ENCODE results near the gene FOXC1.

Gene FOXC1

DNA sequence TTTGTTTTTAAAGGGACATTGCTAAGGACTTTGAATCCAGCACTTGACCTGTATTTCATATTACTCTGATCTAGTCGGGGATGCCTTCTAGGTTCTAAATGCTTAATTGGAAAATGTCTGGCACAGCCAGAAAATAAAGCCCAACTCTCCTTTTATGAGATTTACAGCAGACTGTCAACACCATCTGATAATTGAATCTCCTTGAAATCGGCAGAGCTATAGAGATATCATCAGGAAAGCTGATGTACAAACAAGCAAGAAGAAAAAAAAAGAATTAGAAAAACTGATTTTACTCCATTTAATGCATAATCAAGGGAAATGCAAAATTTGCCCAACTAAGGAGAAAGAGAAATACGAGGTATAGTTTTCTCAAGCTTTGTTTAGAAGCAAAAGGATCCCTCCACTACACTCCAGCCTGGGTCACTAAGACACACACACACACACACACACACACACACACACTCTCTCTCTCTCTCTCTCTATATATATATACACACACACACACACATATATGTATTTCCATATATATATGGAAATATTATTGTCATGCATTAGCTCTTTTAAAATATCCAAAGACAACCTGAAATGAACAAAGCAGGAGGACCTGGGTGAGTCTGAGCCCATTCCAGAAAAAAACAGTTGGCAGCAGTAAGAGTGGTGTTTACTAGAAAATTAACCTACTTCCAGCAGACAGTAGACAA, 9.5 kb upstream of the FOXC1 start:
- no peak for DNase-seq (ENCODE audit: low read depth)

DNA sequence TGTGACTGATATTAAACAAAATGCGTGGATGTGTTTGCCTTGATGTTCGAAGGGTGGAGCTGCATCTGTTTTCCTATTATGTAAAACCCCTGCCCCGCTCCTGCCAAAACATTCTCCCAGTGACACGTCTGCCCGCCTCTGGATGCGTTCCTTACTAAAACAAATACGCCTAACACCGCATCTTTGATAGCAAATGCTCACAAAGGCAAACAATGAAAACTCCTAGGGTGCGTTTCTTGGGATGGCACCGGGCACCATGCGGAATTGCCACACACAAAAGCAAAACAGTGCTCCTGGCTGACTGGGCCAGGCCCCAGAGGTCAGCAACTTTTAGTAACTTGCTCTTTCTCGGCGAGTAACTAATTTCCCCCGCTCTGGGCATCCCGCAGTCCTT, 9.0 kb upstream of the FOXC1 start:
- DNase-seq (ENCODE audit: low read depth): no peak

DNA sequence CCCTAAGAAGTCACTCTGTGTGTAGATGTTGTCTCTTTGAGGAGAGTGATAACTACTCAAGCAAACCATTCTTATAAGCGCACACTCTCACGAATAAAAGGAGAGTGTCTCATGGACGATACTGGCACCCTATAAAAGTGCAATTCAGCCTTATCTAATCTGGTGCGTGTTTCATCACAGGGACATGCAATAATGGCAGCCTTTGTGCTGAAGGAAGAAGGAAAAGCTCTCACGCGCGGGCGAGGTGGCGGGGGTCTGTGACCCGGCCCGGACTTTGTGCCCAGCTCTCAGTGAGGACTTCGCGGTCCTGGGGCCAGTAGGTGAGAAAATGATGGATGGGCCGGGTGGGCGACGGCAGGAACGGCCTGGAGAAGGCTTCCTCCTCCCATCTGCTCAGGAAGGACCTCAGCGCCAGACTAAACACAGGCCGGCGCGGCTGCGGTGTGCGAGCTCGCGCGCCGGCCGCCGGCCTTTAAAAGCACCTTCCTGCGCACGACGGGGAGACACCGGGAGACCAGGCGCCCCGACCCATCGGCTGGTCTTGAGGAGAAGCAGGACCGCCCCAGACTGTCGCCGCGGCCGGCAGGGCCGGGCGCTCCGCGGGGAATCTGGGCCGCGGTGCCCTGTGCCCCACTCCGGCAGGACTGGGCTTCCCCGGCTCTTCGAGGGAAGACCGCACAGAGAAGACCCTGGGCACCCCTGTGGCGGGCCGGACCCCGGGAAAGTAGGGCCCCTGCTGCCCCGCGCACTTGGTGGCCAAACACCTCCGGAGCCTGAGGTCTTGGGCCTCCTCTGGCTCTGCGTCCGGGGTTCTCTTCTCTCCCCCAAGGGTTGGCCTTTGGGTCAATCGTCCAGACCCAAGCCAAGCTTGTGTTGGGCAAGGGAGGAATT, 8.3 kb upstream of the FOXC1 start:
- DNase-seq (ENCODE audit: low read depth): no peak

DNA sequence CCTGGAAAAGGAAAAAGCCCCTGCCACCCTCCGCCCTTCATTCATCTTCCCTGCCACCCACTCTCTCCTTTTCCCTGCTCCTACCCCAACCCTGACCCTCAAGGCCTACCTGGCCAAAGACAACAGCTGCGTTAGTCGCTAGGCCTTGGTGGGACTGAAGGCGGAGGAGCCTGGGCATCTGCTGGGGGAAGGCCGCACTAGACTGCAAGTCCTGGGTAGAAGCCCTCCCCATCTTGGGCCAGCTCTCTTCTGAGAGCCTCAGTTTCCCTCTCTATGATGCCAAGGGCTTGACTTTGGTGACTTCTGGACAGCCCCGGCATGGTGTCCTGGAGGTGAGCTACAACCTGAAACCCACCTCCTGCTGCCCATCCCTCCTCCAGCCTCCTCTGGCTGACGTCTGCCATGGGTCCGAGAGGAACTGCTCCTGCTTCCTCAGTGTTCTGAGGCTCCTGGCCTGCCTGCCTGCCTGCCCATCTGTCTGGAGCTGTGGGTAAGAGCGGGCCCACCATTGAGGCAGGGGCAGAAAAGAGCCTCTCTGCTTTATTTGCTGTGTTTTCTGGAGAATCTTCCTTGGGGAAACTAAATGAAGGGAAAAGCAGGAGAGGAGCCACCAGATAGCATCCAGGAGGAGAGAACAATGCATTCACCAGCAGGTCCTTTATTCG, 7.5 kb upstream of the FOXC1 start:
- DNase-seq (ENCODE audit: low read depth): no peak

DNA sequence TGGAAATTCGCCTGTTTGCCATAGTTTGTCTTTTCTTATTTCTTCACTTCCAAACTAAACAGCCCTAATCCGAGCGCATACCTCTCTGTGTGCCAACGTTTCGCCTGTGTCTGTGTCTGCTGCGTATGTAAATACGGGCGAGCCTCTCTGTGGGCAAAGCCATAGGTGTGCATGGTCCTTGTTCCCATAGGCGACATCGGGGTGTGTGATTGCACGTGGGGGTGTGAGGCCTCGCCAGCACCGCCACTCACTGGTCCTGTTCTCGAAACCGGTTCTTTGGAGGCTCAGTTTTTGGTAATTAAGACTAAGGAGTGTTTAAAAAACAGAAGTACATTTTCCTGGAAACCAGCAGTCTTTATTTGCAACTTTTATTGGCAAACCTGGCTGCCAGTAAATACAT, 6.0 kb upstream of the FOXC1 start:
- no peak for DNase-seq (ENCODE audit: low read depth)

DNA sequence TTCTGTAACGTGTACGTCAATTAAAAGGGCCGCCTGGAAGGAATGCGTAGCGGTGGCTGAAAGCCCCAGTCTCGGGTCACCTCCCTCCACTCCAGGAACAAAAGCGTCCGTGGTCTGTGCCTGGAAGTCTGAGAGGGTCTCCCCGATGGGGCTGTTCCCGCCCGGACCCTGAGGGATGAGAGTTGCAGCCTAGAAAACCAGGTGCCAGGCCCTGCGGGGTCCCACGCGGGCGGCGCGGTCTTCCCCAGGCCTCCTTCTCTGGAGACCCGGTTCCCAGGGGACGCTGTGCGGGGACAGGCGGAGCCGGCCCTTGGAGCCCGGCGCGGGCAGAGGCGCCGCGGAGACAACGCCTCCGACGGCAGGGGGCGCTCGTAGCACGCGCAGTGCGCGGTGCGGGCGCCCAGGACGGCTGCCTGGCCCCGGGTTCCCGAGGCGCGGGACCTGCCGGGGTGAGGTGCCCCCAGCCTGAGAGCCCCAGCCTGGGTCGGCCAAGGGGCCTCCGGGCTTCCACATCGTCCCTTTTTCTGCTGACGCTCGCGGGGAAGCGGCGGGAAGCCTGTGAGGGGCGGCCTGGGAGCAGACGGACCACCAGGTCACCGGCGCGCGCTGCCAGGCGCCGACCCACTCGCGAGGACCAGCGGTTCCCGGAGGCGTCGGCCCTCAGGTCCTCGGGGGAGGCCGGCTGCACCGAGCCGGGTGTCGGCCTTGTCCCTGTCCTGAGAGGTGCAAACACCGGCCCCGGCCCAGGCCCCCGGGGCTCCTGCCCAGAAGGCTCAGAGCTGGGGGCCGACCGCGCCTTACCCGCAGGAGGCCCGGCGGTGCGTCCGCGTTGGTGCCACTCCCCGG, 5.3 kb upstream of the FOXC1 start:
- no peak for DNase-seq (ENCODE audit: low read depth)

DNA sequence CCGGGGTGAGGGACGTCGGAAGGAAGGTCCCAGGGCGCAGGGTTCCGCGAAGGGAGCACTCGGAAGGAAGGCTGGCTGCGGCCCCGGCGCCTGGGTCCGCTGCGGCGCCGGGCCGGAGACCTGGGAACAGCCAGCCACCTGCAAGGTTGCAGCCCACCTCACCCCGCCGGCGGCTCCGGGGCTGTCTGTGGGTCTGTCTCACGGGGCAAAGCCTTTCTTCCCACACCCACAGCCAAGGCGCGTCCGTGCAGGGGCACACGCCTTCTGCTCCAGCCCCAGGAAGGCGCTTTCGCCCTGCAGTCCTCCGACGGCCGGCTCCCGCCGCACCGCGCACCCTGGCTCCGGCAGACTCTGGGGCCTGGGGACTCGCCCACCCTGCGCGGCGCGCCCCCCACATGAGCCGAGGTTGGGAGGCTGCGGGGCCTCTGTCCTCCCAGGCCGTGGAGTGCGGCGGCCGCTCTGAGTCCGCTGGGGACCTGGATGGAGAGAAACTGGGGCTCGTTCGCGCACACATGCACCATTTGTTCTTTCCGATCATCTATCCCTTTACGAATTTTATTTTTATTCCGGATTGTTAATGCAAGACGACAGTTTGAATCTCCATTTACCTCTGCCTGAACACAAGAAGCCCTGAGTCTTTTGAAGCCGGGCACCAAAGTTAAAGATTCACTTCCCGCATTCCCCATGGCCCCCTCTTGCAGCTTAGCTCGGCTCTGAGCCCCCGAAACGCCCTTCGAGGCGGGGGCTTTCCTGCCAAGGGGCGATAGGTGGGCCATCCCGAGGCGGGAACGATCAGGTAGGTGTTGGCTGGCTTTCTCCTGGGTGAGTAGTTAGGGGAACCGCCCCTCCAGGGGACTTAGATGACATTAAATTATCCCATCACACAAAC, 4.5 kb upstream of the FOXC1 start:
- no peak for DNase-seq (ENCODE audit: low read depth)

DNA sequence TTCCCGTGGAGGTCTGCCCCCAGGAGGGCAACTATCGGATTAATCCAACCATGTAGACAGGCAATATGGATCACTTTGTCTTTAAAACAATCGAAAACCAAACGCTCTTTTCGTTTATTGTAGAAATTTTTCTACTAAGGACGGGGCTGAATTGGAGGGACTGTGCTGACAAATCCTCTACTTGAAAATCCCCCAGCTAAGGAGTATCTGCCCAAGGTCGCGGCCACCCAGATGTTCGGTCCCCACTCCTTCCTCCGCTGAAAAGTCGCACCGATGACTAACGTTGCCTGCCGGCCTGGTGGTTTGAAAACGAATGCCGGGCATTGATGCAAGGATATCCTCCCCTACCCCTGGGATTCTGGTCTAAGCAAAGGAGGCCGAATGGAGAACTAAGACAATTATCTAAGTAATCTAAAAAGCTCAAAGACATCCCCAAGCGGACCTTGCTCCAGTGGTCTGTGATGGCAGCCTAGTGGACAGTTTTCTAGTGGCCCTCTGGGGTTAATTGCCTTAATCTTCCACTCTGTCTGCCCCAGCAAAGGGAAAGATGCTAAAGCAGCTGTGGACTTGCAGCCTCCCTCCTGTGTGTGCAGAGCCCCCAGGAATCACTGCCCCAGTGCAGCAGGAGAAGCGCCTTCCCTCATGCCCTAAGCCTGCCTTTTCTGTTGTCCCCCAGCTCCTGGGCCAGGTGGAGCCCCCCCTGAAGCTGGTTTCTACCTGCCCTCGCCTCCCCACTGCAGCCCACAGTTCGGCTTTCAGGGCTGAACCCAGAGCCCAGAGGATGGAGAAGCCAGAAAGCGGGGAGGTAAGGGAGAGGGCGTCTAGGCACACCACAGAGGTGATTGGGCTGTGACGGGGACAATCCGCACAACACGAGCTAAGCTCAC, 3.6 kb upstream of the FOXC1 start:
- DNase-seq (ENCODE audit: low read depth): no peak

DNA sequence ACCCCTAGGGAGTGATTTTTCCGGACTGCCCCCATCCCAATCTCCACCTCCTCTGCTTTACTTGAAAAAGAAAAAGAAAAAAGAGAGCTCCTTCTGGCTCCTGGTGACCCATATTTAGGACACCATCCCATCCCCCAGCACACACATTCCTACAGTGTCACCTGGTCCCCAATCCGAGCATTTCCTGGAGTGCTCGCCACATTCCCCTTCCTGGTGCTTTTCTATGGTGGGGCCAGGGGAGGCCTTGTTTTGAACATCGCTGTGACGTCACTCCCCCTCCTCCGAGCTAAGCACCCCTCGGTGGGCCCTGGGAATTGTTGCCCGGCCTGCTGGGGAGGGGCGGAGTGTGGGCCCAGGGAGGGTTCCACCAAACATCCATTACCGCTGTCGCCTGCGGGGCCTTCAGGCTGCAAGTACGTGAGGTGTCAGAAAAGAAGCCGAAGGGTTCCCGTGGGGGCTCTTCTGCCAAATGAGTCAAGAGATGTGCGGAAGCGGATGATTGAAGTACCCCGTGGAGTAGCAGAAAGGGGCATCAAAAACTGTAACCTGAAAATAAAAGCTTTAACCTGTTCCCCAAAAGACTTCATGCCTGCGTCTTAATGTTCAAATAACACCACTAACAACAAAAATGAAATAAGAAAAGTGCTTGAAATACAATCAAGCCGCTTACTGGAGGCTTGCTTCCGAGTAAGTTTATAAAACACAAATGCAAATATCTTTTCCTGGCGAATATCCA, 2.8 kb upstream of the FOXC1 start:
- DNase-seq (ENCODE audit: low read depth): no peak

DNA sequence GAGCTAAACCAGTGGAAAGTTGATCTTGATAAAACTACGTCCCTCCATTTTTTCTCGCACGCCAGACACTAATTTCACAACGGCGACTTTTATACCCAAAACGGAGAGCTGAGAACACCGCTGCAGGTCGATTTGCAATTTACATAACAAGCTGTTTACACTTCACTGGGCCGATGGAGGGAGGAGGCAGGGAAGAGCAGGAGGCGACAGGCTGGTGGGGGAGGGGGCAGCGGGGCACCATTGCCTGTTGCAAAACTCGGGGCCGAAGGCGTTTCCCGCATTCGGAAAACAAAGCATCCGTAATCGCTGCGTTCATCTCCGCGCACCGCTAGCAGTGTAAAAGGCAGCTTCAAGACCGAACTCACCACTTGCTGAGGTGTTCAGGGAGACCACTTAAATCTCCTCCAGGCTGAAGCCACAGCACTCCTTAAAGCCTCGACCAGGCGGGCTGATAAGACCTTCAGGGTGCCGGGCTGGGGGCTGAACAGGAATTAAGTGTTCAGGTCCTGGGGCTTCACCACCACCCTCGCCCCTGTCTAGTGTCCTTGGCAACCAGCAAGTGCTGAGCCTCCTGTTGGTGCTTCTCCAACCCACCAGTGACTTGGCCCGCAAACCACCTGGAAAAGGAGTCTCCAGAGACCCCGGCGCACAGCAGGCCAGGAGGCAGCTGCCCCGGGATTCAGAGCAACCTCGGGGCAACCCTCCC, 2.0 kb upstream of the FOXC1 start:
- DNase-seq (ENCODE audit: low read depth): no peak

DNA sequence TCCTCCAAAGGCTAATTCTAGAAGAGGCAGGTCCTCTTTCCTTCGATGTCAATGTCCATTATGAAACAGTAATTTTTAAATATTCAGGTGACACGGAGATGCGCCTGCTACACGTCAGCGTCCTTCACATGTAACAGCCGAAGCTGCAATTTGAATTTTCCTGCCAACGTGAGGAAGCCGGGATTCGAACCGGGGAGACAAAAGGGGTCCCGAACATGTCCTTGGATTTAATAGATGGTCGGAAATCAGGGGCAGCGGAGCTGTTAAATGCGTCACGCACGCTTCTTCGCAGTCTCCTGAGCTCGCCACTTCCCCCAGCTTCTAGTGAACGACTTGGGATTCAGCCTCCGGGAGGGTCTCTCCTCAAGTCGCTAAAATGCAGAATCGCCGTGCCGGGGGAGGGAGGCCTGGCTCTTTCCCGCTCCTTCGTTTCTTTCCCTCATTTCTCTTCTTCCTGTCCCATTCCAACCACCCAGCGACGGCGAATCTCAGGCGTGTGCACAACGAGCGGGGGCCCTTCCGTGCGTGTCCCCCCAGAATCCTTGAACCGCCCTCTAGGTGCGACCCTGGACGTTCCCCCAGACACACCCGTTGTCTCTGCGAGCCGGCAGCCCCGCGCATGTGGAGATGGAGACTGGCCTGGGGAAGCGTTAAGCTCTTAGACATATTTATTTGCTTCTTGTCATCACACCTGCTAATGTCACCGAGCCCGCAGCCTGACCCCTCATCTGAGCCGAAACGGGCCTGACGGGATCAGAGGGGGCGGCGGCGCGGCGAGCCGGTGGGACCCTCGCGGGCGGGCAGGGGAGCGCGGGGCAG, 1.3 kb upstream of the FOXC1 start:
- no peak for DNase-seq (ENCODE audit: low read depth)

DNA sequence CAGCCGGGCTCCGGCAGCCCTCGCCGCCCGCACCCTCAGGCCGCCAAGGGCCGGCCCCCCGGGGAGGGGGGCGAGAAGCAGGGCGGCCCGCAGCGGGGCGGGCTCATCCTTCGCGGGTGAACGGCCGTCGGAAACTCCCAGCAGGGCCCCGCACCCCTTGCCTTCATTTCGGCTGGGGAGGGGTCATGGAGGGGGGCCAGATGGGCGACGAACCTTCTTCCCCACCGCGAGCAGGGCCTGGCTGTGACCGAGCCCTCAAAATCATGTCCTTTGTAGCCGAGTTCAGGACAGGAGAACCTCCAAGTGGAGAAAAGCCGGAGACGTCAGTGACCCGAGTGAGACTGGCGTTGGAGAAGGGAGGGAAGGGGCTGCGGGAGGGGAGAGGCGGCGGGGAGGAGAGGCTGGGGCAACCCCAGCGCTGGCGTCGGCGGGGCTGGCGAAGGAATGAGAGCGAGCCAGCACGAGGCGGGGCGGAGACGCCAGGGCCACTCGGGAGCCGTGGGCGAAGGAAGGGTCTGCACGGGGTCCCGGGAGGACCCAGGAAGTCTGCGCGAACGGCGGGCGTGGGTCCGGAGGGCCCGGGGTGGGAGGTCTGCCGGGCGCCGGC, 571 bp upstream of the FOXC1 start:
- DNase-seq (ENCODE audit: low read depth): no peak

DNA sequence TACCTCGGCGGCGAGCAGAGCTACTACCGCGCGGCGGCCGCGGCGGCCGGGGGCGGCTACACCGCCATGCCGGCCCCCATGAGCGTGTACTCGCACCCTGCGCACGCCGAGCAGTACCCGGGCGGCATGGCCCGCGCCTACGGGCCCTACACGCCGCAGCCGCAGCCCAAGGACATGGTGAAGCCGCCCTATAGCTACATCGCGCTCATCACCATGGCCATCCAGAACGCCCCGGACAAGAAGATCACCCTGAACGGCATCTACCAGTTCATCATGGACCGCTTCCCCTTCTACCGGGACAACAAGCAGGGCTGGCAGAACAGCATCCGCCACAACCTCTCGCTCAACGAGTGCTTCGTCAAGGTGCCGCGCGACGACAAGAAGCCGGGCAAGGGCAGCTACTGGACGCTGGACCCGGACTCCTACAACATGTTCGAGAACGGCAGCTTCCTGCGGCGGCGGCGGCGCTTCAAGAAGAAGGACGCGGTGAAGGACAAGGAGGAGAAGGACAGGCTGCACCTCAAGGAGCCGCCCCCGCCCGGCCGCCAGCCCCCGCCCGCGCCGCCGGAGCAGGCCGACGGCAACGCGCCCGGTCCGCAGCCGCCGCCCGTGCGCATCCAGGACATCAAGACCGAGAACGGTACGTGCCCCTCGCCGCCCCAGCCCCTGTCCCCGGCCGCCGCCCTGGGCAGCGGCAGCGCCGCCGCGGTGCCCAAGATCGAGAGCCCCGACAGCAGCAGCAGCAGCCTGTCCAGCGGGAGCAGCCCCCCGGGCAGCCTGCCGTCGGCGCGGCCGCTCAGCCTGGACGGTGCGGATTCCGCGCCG, 994 bp downstream of the FOXC1 start:
- no peak for DNase-seq (ENCODE audit: low read depth)

DNA sequence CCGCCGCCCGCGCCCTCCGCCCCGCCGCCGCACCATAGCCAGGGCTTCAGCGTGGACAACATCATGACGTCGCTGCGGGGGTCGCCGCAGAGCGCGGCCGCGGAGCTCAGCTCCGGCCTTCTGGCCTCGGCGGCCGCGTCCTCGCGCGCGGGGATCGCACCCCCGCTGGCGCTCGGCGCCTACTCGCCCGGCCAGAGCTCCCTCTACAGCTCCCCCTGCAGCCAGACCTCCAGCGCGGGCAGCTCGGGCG, 1.5 kb downstream of the FOXC1 start:
- DNase-seq (ENCODE audit: low read depth): no peak

DNA sequence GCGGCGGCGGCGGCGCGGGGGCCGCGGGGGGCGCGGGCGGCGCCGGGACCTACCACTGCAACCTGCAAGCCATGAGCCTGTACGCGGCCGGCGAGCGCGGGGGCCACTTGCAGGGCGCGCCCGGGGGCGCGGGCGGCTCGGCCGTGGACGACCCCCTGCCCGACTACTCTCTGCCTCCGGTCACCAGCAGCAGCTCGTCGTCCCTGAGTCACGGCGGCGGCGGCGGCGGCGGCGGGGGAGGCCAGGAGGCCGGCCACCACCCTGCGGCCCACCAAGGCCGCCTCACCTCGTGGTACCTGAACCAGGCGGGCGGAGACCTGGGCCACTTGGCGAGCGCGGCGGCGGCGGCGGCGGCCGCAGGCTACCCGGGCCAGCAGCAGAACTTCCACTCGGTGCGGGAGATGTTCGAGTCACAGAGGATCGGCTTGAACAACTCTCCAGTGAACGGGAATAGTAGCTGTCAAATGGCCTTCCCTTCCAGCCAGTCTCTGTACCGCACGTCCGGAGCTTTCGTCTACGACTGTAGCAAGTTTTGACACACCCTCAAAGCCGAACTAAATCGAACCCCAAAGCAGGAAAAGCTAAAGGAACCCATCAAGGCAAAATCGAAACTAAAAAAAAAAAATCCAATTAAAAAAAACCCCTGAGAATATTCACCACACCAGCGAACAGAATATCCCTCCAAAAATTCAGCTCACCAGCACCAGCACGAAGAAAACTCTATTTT, 2.0 kb downstream of the FOXC1 start:
- DNase-seq (ENCODE audit: low read depth): no peak

DNA sequence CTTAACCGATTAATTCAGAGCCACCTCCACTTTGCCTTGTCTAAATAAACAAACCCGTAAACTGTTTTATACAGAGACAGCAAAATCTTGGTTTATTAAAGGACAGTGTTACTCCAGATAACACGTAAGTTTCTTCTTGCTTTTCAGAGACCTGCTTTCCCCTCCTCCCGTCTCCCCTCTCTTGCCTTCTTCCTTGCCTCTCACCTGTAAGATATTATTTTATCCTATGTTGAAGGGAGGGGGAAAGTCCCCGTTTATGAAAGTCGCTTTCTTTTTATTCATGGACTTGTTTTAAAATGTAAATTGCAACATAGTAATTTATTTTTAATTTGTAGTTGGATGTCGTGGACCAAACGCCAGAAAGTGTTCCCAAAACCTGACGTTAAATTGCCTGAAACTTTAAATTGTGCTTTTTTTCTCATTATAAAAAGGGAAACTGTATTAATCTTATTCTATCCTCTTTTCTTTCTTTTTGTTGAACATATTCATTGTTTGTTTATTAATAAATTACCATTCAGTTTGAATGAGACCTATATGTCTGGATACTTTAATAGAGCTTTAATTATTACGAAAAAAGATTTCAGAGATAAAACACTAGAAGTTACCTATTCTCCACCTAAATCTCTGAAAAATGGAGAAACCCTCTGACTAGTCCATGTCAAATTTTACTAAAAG, 2.7 kb downstream of the FOXC1 start:
- DNase-seq (ENCODE audit: low read depth): no peak
